ENCODE data around the gene KLHL25.

DNA sequence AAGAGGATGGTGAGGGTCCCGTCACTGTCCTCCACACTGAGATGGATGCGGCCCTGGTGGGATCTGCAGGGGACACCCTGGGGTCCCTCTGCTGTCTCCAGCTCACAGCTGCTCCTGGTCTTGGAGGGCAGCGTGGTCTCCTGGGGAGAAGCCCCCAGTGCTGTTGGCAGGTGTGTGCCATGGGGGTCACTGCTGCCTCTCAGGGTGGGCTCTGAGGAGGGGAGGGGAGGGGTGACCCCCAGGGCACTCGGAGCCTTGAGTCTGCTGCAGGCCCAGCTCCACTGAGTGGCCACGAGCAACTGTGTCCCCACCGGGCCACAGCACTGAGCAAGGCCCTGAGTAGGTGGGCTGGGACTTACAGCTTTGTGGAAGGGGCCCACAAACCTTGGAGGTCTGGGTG lies 34.7 kb downstream of the KLHL25 start:
- TF ChIP-seq, protein P1, sequence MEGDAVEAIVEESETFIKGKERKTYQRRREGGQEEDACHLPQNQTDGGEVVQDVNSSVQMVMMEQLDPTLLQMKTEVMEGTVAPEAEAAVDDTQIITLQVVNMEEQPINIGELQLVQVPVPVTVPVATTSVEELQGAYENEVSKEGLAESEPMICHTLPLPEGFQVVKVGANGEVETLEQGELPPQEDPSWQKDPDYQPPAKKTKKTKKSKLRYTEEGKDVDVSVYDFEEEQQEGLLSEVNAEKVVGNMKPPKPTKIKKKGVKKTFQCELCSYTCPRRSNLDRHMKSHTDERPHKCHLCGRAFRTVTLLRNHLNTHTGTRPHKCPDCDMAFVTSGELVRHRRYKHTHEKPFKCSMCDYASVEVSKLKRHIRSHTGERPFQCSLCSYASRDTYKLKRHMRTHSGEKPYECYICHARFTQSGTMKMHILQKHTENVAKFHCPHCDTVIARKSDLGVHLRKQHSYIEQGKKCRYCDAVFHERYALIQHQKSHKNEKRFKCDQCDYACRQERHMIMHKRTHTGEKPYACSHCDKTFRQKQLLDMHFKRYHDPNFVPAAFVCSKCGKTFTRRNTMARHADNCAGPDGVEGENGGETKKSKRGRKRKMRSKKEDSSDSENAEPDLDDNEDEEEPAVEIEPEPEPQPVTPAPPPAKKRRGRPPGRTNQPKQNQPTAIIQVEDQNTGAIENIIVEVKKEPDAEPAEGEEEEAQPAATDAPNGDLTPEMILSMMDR (IDR thresholded peaks at IDR 0.05; ENCODE audit: poor library complexity): no peak
- TF ChIP-seq EZH2 (IDR thresholded peaks at IDR 0.05; ENCODE audit: borderline replicate concordance) (no peak), EZH2phosphoT487 (IDR thresholded peaks at IDR 0.05; ENCODE audit: low read depth, severe bottlenecking, unreplicated experiment) (no peak)

Measured in hepatocyte (in vitro differentiated cells).